ENCODE measurements around the gene EGR1. TPM values are rescaled to one million over a fixed set of nuclear protein-coding genes. Genes with fewer than 3 reads are reported as not detected.
"Not testable (repeated sequence)": the region's sequence is repeated elsewhere in the genome, so short reads cannot be mapped to it uniquely, and the experiment has no call there.

Gene EGR1
- polyA plus RNA-seq, 3 donors: 52.2 to 804 (median 703) TPM

GRCh38 chr5:138491669-138492559 is 26.6 kb downstream of the EGR1 start:
- H3K27ac ChIP-seq (ENCODE audit: low read depth, low read length): no peak overlapping the region
- 2 to 5% (median 3%) methylated on average over 58 to 91 of the region's 93 CpGs for WGBS, 3 donors

GRCh38 chr5:138492560-138493045 is 27.3 kb downstream of the EGR1 start:
- WGBS, 3 donors: 32 to 43% (median 43%) methylated on average over 10 of the region's 10 CpGs
- no peak overlapping the region for H3K27ac ChIP-seq (ENCODE audit: low read depth, low read length)

DNA sequence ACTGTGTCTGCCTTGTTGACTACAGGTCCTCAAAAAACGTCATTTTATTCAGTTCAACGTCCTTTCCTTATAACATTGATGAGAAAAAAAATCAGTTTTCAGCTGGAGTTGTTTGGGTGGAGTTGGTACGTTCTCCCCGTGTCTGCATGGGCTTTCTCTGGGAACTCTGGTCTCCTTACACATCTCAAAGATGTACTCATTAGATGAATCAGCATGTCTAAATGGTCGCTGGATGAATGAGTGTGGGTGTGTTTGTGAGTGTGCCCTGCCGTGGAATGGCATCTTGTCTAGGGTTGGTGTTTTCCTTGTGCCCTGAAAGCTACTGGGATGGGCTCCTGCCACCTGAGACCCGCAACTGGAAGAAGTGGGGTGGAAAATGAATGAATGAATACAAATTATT is 30.1 kb downstream of the EGR1 start:
- 78 to 89% (median 86%) methylated on average over 7 of the region's 7 CpGs for WGBS, 3 donors
- no peak overlapping the region for H3K27ac ChIP-seq (ENCODE audit: low read depth, low read length)

DNA sequence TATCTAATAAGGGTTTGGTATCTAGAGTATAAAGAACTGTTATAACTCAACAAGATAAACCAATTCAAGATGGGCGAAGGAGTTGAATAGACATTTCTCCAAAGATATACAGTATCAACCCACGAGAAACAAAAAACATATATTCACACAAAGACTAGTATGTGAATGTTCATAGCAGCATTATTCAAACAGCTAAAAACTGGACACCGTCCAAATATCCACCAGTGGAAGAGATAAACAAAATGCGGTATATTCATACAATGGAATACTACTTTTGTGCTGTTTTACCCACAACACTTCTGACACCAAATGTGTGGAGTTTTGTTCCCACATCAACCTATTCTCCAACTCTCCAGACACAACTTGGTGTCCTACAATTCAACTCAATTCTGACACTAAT is 33.1 kb downstream of the EGR1 start:
- WGBS, 3 donors: 44 to 75% (median 60%) methylated on average over 4 of the region's 4 CpGs
- no peak overlapping the region for H3K27ac ChIP-seq (ENCODE audit: low read depth, low read length)

- 62 to 74% (median 68%) methylated on average over 4 of the region's 4 CpGs for WGBS, 3 donors
- H3K27ac ChIP-seq (ENCODE audit: low read depth, low read length): no peak overlapping the region
These were observed 36.8 kb downstream of the EGR1 start for GRCh38 chr5:138502121-138502520.

- no peak overlapping the region for H3K27ac ChIP-seq (ENCODE audit: low read depth, low read length)
- WGBS, 3 donors: 78 to 88% (median 84%) methylated on average over 11 of the region's 11 CpGs
These were observed 37.2 kb downstream of the EGR1 start for GRCh38 chr5:138502521-138502920.

DNA sequence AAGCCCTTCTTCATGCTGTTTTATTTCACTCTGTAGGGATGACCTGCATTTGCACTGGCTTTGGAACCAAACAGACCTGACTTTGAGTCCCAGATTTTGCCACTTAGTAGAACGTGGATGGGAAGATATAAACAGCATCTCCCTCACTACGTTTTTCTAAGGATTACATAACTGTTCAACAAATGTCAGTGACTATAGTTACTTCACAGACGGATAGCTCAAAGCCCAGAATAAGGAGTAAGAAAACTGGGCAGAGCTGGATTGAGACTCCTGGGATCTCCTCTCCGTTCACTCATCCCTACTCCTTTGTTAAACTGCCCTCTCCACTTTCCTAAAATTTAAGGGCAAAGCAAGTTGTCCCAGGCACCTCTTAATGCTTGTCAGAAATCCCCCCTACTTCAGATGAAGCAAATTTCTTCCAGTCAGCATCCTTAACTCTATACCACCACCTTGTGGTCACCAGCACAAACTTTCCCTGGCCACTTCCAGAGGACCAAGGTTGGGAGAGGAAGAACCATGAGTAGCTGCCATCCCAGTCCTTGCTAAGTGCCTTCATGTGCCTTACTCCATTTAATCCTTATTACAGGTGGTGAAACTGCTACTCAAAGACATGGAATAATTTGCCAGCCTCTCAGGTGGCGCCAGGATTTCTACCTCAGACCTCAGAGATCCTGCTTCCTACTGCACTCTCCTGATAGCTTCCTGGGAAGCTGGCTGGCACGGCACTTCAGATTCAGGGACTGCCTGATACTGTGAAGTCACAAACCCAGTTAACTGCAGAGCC is 38.4 kb downstream of the EGR1 start:
- WGBS, 3 donors: 27 to 36% (median 34%) methylated on average over 6 of the region's 6 CpGs
- no peak overlapping the region for H3K27ac ChIP-seq (ENCODE audit: low read depth, low read length)

DNA sequence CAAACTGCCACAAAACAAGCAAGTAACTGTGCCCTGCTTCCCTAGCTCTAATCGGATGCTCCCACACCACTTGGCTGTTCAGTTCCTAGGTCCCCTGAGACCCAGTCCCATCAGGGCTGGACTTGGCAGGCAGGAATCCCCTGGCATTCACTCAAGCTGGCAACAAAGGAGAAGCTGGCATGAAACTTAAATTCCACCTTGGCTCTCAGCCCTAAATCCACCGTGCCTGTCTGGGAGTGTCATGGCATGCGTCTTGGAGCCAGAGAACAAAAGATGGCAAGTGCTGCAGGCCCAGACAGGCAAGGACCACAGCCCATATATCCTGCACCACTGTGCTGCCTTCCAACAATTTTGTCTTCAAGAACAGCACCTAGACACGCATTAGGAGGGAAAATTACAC is 39.5 kb downstream of the EGR1 start:
- WGBS, 3 donors: 21 to 53% (median 50%) methylated on average over 4 of the region's 4 CpGs
- no peak overlapping the region for H3K27ac ChIP-seq (ENCODE audit: low read depth, low read length)

- 85 to 88% (median 87%) methylated on average over 10 of the region's 10 CpGs for WGBS, 3 donors
- no peak overlapping the region for H3K27ac ChIP-seq (ENCODE audit: low read depth, low read length)
These were observed 41.4 kb downstream of the EGR1 start for GRCh38 chr5:138506370-138507306.

DNA sequence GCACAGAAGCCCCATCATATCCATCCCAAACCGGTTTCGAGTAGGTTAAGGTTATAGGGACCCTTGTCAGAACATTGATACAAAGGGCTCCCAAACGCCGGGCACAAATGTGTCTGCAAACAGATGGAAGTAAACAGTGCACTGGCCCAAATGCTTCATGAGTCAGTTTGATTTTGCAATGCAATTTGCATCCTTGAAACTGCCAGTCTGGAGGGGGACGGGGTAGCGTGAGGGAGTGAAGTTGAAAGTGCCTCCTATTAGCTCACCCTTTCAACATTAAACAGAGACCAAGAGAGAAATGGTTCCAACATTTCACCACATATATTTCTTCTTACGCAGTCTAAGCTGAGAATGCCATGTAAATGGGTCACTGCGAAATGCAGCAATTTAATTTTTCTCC is 42.2 kb downstream of the EGR1 start:
- 58 to 84% (median 65%) methylated on average over 8 of the region's 8 CpGs for WGBS, 3 donors

DNA sequence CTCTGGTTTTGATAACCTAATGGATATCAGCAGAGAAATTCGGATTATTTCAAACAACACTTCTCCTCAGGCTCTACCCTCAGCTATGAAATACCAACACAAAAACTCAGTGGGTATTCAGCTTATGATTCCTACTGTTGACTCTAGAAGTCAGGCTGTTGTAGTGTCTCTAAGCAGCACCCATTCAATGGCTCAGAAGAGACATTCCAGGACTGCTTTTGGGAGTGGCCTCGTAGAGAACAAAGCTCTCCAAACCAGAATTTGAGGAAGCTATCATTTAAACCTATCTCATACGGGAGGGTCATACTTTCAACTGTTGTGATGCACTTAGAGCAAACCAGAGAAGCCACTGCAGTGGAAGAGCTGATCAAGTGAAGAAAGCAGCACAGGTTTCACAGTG is 43.7 kb downstream of the EGR1 start:
- no peak overlapping the region for H3K27ac ChIP-seq (ENCODE audit: low read depth, low read length)
- 66 to 75% (median 74%) methylated on average over 3 of the region's 3 CpGs for WGBS, 3 donors

More for the DNA sequence above, 42.2 kb downstream of the EGR1 start:
- H3K27ac ChIP-seq (ENCODE audit: low read depth, low read length): not testable (repeated sequence)

- whole genome bisulfite sequencing, 3 donors: 94 to 100% (median 100%) methylated on average over 1 of the region's 1 CpG
- no peak overlapping the region for H3K27ac ChIP-seq (ENCODE audit: low read depth, low read length)
These were observed 48.7 kb downstream of the EGR1 start for GRCh38 chr5:138514021-138514420.

GRCh38 chr5:138515556-138516245 is 50.4 kb downstream of the EGR1 start:
- WGBS, 3 donors: 77 to 91% (median 91%) methylated on average over 3 of the region's 3 CpGs
- no peak overlapping the region for H3K27ac ChIP-seq (ENCODE audit: low read depth, low read length)

DNA sequence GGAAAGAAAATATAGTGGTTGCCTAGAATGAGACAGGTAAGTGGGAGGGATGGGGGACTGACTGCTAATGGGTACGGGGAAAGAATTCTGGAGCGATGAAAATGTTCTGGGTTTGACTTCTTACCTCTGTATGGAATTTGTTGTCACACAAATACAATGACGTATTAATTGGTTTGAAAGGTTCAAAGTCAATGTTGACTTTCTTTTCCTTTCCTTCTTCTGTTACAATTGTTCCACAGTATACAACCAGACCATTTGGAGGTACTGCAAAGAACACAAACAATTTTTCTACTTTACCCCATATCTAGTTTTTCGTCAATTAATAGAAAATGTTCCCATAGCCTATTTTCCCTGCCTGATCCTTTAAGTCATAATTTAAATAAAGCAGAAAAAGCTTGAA is 52.2 kb downstream of the EGR1 start:
- H3K27ac ChIP-seq (ENCODE audit: low read depth, low read length): no peak overlapping the region
- WGBS, 3 donors: 83 to 95% (median 94%) methylated on average over 4 of the region's 4 CpGs
